Left lobe of liver (tissue), 2 donors: ENCODE data around the gene RIPPLY2. TPM values are rescaled to one million over a fixed set of nuclear protein-coding genes. Genes with fewer than 3 reads are reported as not detected.
A peak's percentile ranks its signal among the peaks of the same experiment; 100 is the strongest.
"Not testable (repeated sequence)": the region's sequence is repeated elsewhere in the genome, so short reads cannot be mapped to it uniquely, and the experiment has no call there.

Experiments used
- ATAC-seq: fragments of 200-7000 bp; cut with Tn5 transposase; one replicate; pipeline ENCODE4 v1.9.1; 2020; ENCODE audit warnings: mild to moderate bottlenecking, moderate library complexity
- DNase-seq: peaks from one replicate; pipeline ENCODE4 v3.0.0-alpha.2; 2020; ENCODE audit warnings: low spot score
- total RNA-seq: library from RNA; stranded (reverse); gene quantifications from one replicate; pipeline ENCODE4 v1.2.1, GENCODE V29; 2021
- donor health status: DM: no; HTN: no; CAD: no; lungs with moderate emphysema.
- donor health status: DM: no; HTN: yes; CAD: no.

The RIPPLY2 gene
- total RNA-seq, 1 donor from 2014 or later = not detected

GRCh38 chr6:83893024-83893423, 39.9 kb downstream of the RIPPLY2 start:
- DNase-seq (no peak), ATAC-seq (no peak)

GRCh38 chr6:83897094-83897493, 43.9 kb downstream of the RIPPLY2 start:
- not testable (repeated sequence) for DNase-seq, ATAC-seq

DNA sequence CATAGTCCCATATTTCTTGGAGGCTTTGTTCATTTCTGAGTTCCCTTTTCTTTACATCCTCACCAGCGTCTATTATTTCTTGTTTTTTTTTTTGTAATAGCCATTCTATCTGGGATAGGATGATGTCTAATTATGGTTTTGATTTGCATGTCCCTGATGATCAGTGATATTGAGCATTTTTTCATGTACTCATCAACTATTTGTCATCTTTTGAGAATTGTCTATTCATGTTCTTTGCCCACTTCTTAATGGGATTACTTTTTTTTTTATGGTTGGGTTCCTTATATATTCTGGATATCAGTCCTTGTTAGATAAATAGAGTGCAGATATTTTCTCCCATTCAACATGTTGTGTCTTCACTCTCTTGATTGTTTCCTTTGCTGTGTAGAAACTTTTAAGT, 48.5 kb downstream of the RIPPLY2 start:
- ATAC-seq = no peak
- DNase-seq = no peak

DNA sequence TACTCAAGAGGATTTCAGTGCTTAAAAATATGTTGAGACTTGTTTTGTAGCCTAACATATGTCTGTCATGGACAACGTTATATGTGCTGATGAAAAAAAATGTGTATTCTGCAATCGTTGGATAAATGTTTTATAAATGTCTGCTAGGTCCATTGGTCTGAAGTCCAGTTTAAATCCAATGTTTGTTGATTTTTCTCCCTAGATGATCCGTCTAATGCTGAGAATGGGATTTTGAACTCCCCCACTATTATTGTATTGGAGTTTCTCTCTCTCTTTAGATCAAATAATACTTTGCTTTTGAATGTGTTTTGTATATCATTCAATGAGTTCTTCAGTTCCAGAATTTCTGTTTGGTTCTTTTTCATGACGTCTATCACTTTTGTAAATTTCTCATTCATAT, 51.2 kb downstream of the RIPPLY2 start:
- ATAC-seq (peak; percentile 57), DNase-seq (no peak)

DNA sequence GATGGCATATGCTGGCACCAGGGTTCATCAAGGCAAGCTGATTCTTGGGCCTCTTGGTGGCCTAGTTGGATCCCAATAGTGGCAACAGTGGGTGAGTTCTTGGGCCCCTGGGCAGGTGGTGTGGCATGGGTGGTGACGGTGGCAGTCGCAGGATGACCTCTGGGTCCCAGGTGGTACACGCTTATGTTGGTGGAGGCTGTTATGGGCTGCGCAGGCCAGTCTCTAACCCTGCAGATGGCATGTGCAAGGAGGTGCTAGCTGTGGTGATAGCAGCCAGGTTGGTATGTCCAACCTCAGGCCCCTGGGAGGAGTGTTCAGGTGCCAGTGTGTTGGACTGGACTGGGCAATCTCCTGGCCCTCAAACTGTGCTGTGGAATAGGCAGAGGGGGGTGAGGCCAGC, 52.5 kb downstream of the RIPPLY2 start:
- DNase-seq (no peak), ATAC-seq (no peak)

Other genes starting within 250 kb of the RIPPLY2 start
- not detected for gene SNAP91, start 144.3 kb upstream of the RIPPLY2 start, total RNA-seq
- 6.7 TPM for gene CYB5R4, start 6.3 kb downstream of the RIPPLY2 start, total RNA-seq
- gene MRAP2, start 180.4 kb downstream of the RIPPLY2 start, total RNA-seq = 0.13 TPM